GM19351 (cell line): ENCODE measurements around the gene GGT5.
"Not testable (repeated sequence)": the region's sequence is repeated elsewhere in the genome, so short reads cannot be mapped to it uniquely, and the experiment has no call there.

Experiments
- ATAC-seq: cut with Tn5 transposase; IDR thresholded peaks from one replicate; pipeline ENCODE4 v1.9.1; 2021; ENCODE audit warnings: mild to moderate bottlenecking, moderate library complexity; ENCODE audit not compliant: unreplicated experiment

GGT5 gene

GRCh38 chr22:24245030-24245431 is at the start of gene GGT5:
Gene GGT5 (minus strand): TSS chr22:24245082. CDS start chr22:24244725, 357 bp downstream.
- not testable (repeated sequence) for ATAC-seq

- ATAC-seq: not testable (repeated sequence)
Measured at GRCh38 chr22:24292202-24292830, 47.4 kb upstream of the GGT5 start.

GRCh38 chr22:24291515-24292201 is 46.8 kb upstream of the GGT5 start:
- no peak for ATAC-seq

GRCh38 chr22:24290459-24290858 is 45.6 kb upstream of the GGT5 start:
- ATAC-seq: no peak

- no peak for ATAC-seq
Measured at GRCh38 chr22:24289741-24290163, 44.9 kb upstream of the GGT5 start.

GRCh38 chr22:24289114-24289513 is 44.2 kb upstream of the GGT5 start:
- ATAC-seq: no peak

GRCh38 chr22:24287801-24288200 is 42.9 kb upstream of the GGT5 start:
- not testable (repeated sequence) for ATAC-seq

- not testable (repeated sequence) for ATAC-seq
Measured at GRCh38 chr22:24287212-24287611, 42.3 kb upstream of the GGT5 start.

- ATAC-seq: no peak
Measured at GRCh38 chr22:24285245-24285644, 40.4 kb upstream of the GGT5 start.

GRCh38 chr22:24284747-24285203 is 39.9 kb upstream of the GGT5 start:
- ATAC-seq: no peak

GRCh38 chr22:24282401-24282800 is 37.5 kb upstream of the GGT5 start:
- ATAC-seq: no peak

- ATAC-seq: not testable (repeated sequence)
Measured at GRCh38 chr22:24280363-24280762, 35.5 kb upstream of the GGT5 start.

GRCh38 chr22:24274696-24275405 is 30.0 kb upstream of the GGT5 start:
- ATAC-seq: not testable (repeated sequence)

- ATAC-seq: not testable (repeated sequence)
Measured at GRCh38 chr22:24273906-24274305, 29.0 kb upstream of the GGT5 start.

- ATAC-seq: not testable (repeated sequence)
Measured at GRCh38 chr22:24273031-24273430, 28.1 kb upstream of the GGT5 start.

- no peak for ATAC-seq
Measured at GRCh38 chr22:24271386-24271854, 26.5 kb upstream of the GGT5 start.

GRCh38 chr22:24270556-24271385 is 25.9 kb upstream of the GGT5 start, which contains the start of gene SPECC1L:
Gene SPECC1L (plus strand): TSS chr22:24270831. CDS start chr22:24302232, 31,401 bp downstream.
- peak; percentile 80 for ATAC-seq

GRCh38 chr22:24266495-24266894 is 21.6 kb upstream of the GGT5 start:
- not testable (repeated sequence) for ATAC-seq

GRCh38 chr22:24265734-24266133 is 20.9 kb upstream of the GGT5 start:
- no peak for ATAC-seq

- ATAC-seq: not testable (repeated sequence)
Measured at GRCh38 chr22:24264329-24264896, 19.5 kb upstream of the GGT5 start.
